Stomach (tissue), 4 donors: ENCODE measurements around the gene ADAM30.

Source experiments
- CTCF ChIP-seq, 7 experiments: fragments of 450-650 bp in 4 of 7; fragments of 200-600 bp in 3 of 7; sonication (generic) in 3 of 7; IDR thresholded peaks; one replicate each; pipeline ENCODE4 v1.5.1; 2016 to 2019; ENCODE audit warnings: antibody characterized with exemption in 7 of 7, control low read depth in 2 of 7, mild to moderate bottlenecking in 1 of 7
- POLR2A ChIP-seq, 4 donors: fragments of 450-650 bp; IDR thresholded peaks; one replicate each; pipeline ENCODE4 v1.6.1; 2016; ENCODE audit warnings: antibody characterized with exemption in 4 of 4, control low read depth in 2 of 4, mild to moderate bottlenecking in 1 of 4, moderate library complexity in 1 of 4
- POLR2AphosphoS5 ChIP-seq, 3 donors: sonication (generic); formaldehyde crosslinking; IDR thresholded peaks; one replicate each; pipeline ENCODE4 v1.6.1; 2016; ENCODE audit warnings: antibody characterized with exemption in 3 of 3

- TF ChIP-seq POLR2A (IDR thresholded peaks at IDR 0.05) (no peak), CTCF (IDR thresholded peaks at IDR 0.05) (no peak), POLR2AphosphoS5 (IDR thresholded peaks at IDR 0.05) (no peak)
These were observed 13.7 kb upstream of the ADAM30 start for GRCh38 chr1:119909890-119910596.
